Jurkat, Clone E6-1 (cell line): ENCODE data around the gene MT1E. TPM values are rescaled to one million over a fixed set of nuclear protein-coding genes. Genes with fewer than 3 reads are reported as not detected.
A peak's percentile ranks its signal among the peaks of the same experiment; 100 is the strongest.
"Not testable (repeated sequence)": the region's sequence is repeated elsewhere in the genome, so short reads cannot be mapped to it uniquely, and the experiment has no call there.

ENCODE experiments used
- DNase-seq: peaks from one replicate; pipeline ENCODE4 v3.0.0-alpha.2; 2011; ENCODE audit warnings: low read depth, low spot score
- H3K4me3 ChIP-seq: 2 replicates; pipeline ENCODE4 v1.5.1; 2011; ENCODE audit warnings: mild to moderate bottlenecking, low read length, control low read depth, moderate library complexity
- polyA plus RNA-seq: library from polyadenylated mRNA; unstranded; fragments of >200 nt; gene quantifications from one replicate; pipeline ENCODE4 v1.2.1, GENCODE V29; 2012; ENCODE audit warnings: missing spikeins; ENCODE audit not compliant: insufficient read length, insufficient read depth

MT1E gene
- not detected for polyA plus RNA-seq

GRCh38 chr16:56625140-56625942 lies at the start of gene MT1E:
Gene MT1E, plus strand, starts transcription at chr16:56625781. Its CDS starts 71 bp downstream, at chr16:56625852.
- DNase-seq: no peak
- H3K4me3 ChIP-seq: peak within 1 kb of the TSS; percentile 13

GRCh38 chr16:56576585-56577299 lies 48.8 kb upstream of the MT1E start:
- no peak overlapping the region for H3K4me3 ChIP-seq
- DNase-seq: peak; percentile 60

- no peak overlapping the region for H3K4me3 ChIP-seq
- DNase-seq: no peak
Measured at GRCh38 chr16:56577300-56577625, 48.3 kb upstream of the MT1E start.

- no peak for DNase-seq
- no peak overlapping the region for H3K4me3 ChIP-seq
Measured at GRCh38 chr16:56580391-56581048, 45.1 kb upstream of the MT1E start.

GRCh38 chr16:56582911-56583310 lies 42.7 kb upstream of the MT1E start:
- not testable (repeated sequence) for H3K4me3 ChIP-seq, DNase-seq

- no peak overlapping the region for H3K4me3 ChIP-seq
- DNase-seq: no peak
Measured at GRCh38 chr16:56583351-56584168, 42.0 kb upstream of the MT1E start.

- DNase-seq: no peak
- H3K4me3 ChIP-seq: no peak overlapping the region
Measured at GRCh38 chr16:56584276-56584675, 41.3 kb upstream of the MT1E start.

GRCh38 chr16:56588781-56589140 lies 36.8 kb upstream of the MT1E start:
- H3K4me3 ChIP-seq: no peak overlapping the region
- DNase-seq: no peak

GRCh38 chr16:56589141-56590039 lies 36.2 kb upstream of the MT1E start, which contains the start of gene MT3:
Gene MT3, plus strand, starts transcription at chr16:56589528. Its CDS starts 63 bp downstream, at chr16:56589591.
- H3K4me3 ChIP-seq: peak within 1 kb of the TSS; percentile 15; the same call in 1 of the 2 replicates
- DNase-seq: no peak

GRCh38 chr16:56591377-56592060 lies 34.1 kb upstream of the MT1E start:
- no peak for DNase-seq
- H3K4me3 ChIP-seq: no peak overlapping the region

- no peak for DNase-seq
- no peak overlapping the region for H3K4me3 ChIP-seq
Measured at GRCh38 chr16:56593573-56594291, 31.8 kb upstream of the MT1E start.

- no peak for DNase-seq
- H3K4me3 ChIP-seq: no peak overlapping the region
Measured at GRCh38 chr16:56594292-56594619, 31.3 kb upstream of the MT1E start.

GRCh38 chr16:56600398-56600999 lies 25.1 kb upstream of the MT1E start:
- DNase-seq: no peak
- no peak overlapping the region for H3K4me3 ChIP-seq

- no peak for DNase-seq
- H3K4me3 ChIP-seq: no peak overlapping the region
Measured at GRCh38 chr16:56601325-56601724, 24.3 kb upstream of the MT1E start.

GRCh38 chr16:56603589-56603988 lies 22.0 kb upstream of the MT1E start:
- H3K4me3 ChIP-seq: no peak overlapping the region
- peak; percentile 40 for DNase-seq

GRCh38 chr16:56604966-56605365 lies 20.6 kb upstream of the MT1E start:
- H3K4me3 ChIP-seq: no peak overlapping the region
- no peak for DNase-seq

GRCh38 chr16:56605475-56605874 lies 20.1 kb upstream of the MT1E start:
- DNase-seq: no peak
- H3K4me3 ChIP-seq: no peak overlapping the region
